OCI-LY3 (cell line): ENCODE results near the gene ADIRF.
A peak's percentile ranks its signal among the peaks of the same experiment; 100 is the strongest.

Source experiments
- H2AFZ ChIP-seq: fragments of 200-600, 300-600 bp; shearing (Covaris generic); 2 replicates; pipeline ENCODE4 v1.6.0; 2014; ENCODE audit warnings: antibody characterized with exemption, low read depth, low read length
- H3K27ac ChIP-seq: fragments of 200-600, 300-600 bp; sonication (generic); 2 replicates; pipeline ENCODE4 v1.5.1; 2014; ENCODE audit warnings: mild to moderate bottlenecking, low read length, moderate library complexity, mixed read lengths
- H3K27me3 ChIP-seq: fragments of 200-600, 300-600 bp; sonication (generic); 2 replicates; pipeline ENCODE4 v1.6.1; 2014; ENCODE audit warnings: low read depth, low read length, mixed read lengths
- H3K36me3 ChIP-seq: fragments of 200-600, 300-600 bp; sonication (generic); replicated peaks from 2 replicates; pipeline ENCODE3; 2014; ENCODE audit warnings: low read depth, low read length, mixed read lengths
- H3K4me1 ChIP-seq: fragments of 300-600, 200-600 bp; sonication (generic); 2 replicates; pipeline ENCODE4 v1.6.1; 2014; ENCODE audit warnings: low read length, mixed read lengths
- H3K4me2 ChIP-seq: fragments of 200-600, 300-600 bp; sonication (generic); 2 replicates; pipeline ENCODE4 v1.6.1; 2014; ENCODE audit warnings: low read length, mixed read lengths
- H3K4me3 ChIP-seq: fragments of 300-600, 200-600 bp; sonication (generic); 2 replicates; pipeline ENCODE4 v1.5.1; 2014; ENCODE audit warnings: antibody characterized with exemption, mild to moderate bottlenecking, low read length, moderate library complexity
- H3K79me2 ChIP-seq: fragments of 300-600, 200-600 bp; shearing (Covaris generic); 2 replicates; pipeline ENCODE4 v1.6.1; 2014; ENCODE audit warnings: mild to moderate bottlenecking, low read length, mixed read lengths
- H3K9ac ChIP-seq: fragments of 300-600, 200-600 bp; shearing (Covaris generic); 2 replicates; pipeline ENCODE4 v1.6.0; 2014; ENCODE audit warnings: mild to moderate bottlenecking, low read length, moderate library complexity
- H3K9me3 ChIP-seq: fragments of 200-600, 300-600 bp; shearing (Covaris generic); 2 replicates; pipeline ENCODE4 v1.6.1; 2014; ENCODE audit warnings: low read length, mixed read lengths; ENCODE audit not compliant: insufficient read depth
- H4K20me1 ChIP-seq: fragments of 200-600, 300-600 bp; sonication (generic); 2 replicates; pipeline ENCODE4 v1.6.1; 2016; ENCODE audit warnings: low read length, mixed read lengths; ENCODE audit not compliant: insufficient read depth
- CTCF ChIP-seq: fragments of 200-600, 300-600 bp; sonication (generic); IDR thresholded peaks from 2 replicates; pipeline ENCODE4 v1.5.1; 2014; ENCODE audit warnings: antibody characterized with exemption, low read length, low read depth
- EZH2phosphoT487 ChIP-seq: fragments of 200-600 bp; shearing (Covaris generic); IDR thresholded peaks from 2 replicates; pipeline ENCODE4 v1.6.1; 2018; ENCODE audit warnings: antibody characterized with exemption, mixed run types, low read depth

ADIRF gene

GRCh38 chr10:86961481-86962091 is 6.7 kb upstream of the ADIRF start:
- Histone ChIP-seq H3K9ac (peak overlapping the region; percentile 100; the same call in 1 of the 2 replicates), H3K4me2 (0 out of 2 replicates have a peak overlapping the region, but pooled peaks have one; percentile 40), H3K4me1 (peaks cover 76% of the 10 kb centered on the region)

GRCh38 chr10:86962136-86962980 is 5.9 kb upstream of the ADIRF start:
- H3K27ac ChIP-seq = peak overlapping the region; percentile 100
- H3K4me2 ChIP-seq = peak overlapping the region; percentile 53
- H3K27me3 ChIP-seq = no peaks in the 10 kb centered on the region

More at GRCh38 chr10:86961481-86962091, 6.7 kb upstream of the ADIRF start:
- H3K4me3 ChIP-seq = no peak overlapping the region
- TF ChIP-seq CTCF (no peak), EZH2phosphoT487 (no peak)
- peaks cover 14% of the 10 kb centered on the region for H3K36me3 ChIP-seq
- no peaks in the 10 kb centered on the region for H3K9me3 ChIP-seq
- H3K79me2 ChIP-seq = peaks cover 30% of the 10 kb centered on the region
- peak overlapping the region; percentile 100 for H3K27ac ChIP-seq
- H2AFZ ChIP-seq = no peak overlapping the region
- H3K27me3 ChIP-seq = no peaks in the 10 kb centered on the region
- no peaks in the 10 kb centered on the region for H4K20me1 ChIP-seq

GRCh38 chr10:86962981-86963310 is 5.3 kb upstream of the ADIRF start:
- Histone ChIP-seq H3K9me3 (no peaks in the 10 kb centered on the region), H3K79me2 (peaks cover 43% of the 10 kb centered on the region), H2AFZ (no peak overlapping the region), H3K4me1 (peaks cover 82% of the 10 kb centered on the region), H3K27ac (peak overlapping the region; percentile 100), H3K4me2 (peak overlapping the region; percentile 53), H3K27me3 (no peaks in the 10 kb centered on the region), H3K36me3 (peaks cover 17% of the 10 kb centered on the region), H3K9ac (peak overlapping the region; percentile 100), H4K20me1 (no peaks in the 10 kb centered on the region), H3K4me3 (no peak overlapping the region)
- TF ChIP-seq EZH2phosphoT487 = no peak
- no peak for TF ChIP-seq CTCF

More at GRCh38 chr10:86962136-86962980, 5.9 kb upstream of the ADIRF start:
- peak overlapping the region; percentile 100 for H3K9ac ChIP-seq
- no peak for TF ChIP-seq EZH2phosphoT487
- TF ChIP-seq CTCF = no peak
- peaks cover 14% of the 10 kb centered on the region for H3K36me3 ChIP-seq
- H3K9me3 ChIP-seq = no peaks in the 10 kb centered on the region
- no peaks in the 10 kb centered on the region for H4K20me1 ChIP-seq
- H2AFZ ChIP-seq = no peak overlapping the region
- H3K4me1 ChIP-seq = peaks cover 82% of the 10 kb centered on the region
- H3K4me3 ChIP-seq = no peak overlapping the region
- H3K79me2 ChIP-seq = peaks cover 38% of the 10 kb centered on the region

- Histone ChIP-seq H3K9me3 (no peaks in the 10 kb centered on the region), H3K9ac (peak overlapping the region; percentile 100; the same call in 1 of the 2 replicates), H3K79me2 (peaks cover 48% of the 10 kb centered on the region), H2AFZ (no peak overlapping the region), H3K4me3 (no peak overlapping the region), H3K27ac (peak overlapping the region; percentile 100), H3K4me1 (peaks cover 84% of the 10 kb centered on the region), H3K4me2 (peak overlapping the region; percentile 85; the same call in 1 of the 2 replicates), H3K27me3 (no peaks in the 10 kb centered on the region), H3K36me3 (peaks cover 17% of the 10 kb centered on the region), H4K20me1 (no peaks in the 10 kb centered on the region)
- TF ChIP-seq CTCF (no peak), EZH2phosphoT487 (no peak)
These were observed 4.9 kb upstream of the ADIRF start for GRCh38 chr10:86963341-86963919.
